T-helper 1 cell treated with Interleukin-12 subunit alpha and Interleukin-12 subunit beta and Interleukin-4 antibody, amounts not matched to agents 30 μg/mL and 1 μg/mL, for 36 hours (primary cell): ENCODE measurements around the gene ARL6IP5.

ENCODE experiments used
- H3K27ac Mint-ChIP-seq: one replicate; pipeline ENCODE4 v1.8.0; 2021; ENCODE audit warnings: mild to moderate bottlenecking, mixed read lengths
- H3K27me3 Mint-ChIP-seq: one replicate; pipeline ENCODE4 v1.8.0; 2021; ENCODE audit warnings: low read depth, mixed read lengths
- H3K36me3 Mint-ChIP-seq: one replicate; pipeline ENCODE4 v1.8.0; 2021; ENCODE audit warnings: low read depth, mixed read lengths
- H3K4me1 Mint-ChIP-seq: one replicate; pipeline ENCODE4 v1.8.0; 2021; ENCODE audit warnings: low read depth, mixed read lengths
- H3K4me3 Mint-ChIP-seq: one replicate; pipeline ENCODE4 v1.8.0; 2021; ENCODE audit warnings: mild to moderate bottlenecking, moderate library complexity, mixed read lengths
- H3K9me3 Mint-ChIP-seq: one replicate; pipeline ENCODE4 v1.8.0; 2021; ENCODE audit warnings: mixed read lengths

Gene ARL6IP5

DNA sequence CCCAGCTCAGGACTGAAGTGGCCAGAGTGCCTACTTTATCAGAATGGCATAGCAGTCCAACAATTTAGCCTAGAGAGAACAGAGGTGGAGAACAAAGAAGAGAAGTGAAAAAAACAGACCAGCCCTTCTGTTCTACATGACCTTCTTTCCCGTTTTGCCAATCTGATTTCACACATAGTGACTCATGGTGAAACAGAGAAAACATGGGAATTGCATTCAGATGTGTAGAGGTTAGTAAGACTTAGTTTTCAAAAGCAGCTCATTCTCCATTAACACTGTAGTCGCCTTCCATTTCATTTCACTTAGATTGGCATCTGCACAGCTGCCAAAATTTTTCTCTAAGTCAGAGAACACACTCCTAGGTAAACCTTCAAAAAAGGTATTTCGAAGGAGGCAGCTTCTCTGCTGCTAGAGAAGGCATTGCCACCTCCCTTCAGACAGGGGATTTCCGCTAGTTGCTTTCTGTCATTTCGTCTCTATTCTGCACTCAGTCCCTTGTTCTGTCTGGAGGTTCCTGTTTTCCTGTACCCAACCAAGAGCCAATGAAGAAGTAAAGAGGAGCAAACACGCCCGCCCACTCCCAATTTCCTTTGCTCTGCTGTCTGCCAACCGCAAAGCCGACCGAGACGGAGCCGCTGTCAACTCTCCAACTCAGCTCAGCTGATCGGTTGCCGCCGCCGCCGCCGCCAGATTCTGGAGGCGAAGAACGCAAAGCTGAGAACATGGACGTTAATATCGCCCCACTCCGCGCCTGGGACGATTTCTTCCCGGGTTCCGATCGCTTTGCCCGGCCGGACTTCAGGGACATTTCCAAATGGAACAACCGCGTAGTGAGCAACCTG is at the start of gene ARL6IP5:
ARL6IP5 (plus strand) TSS at position 612 of the 842 bp plus-strand sequence; CDS start at position 723, 111 bp downstream.
- Mint-ChIP-seq H3K9me3 (no peaks in the 10 kb centered on the region), H3K4me3 (peak within 1 kb of the TSS; percentile 99), H3K27ac (peak within 1 kb of the TSS; percentile 99), H3K36me3 (peaks cover 30% of the 10 kb centered on the region), H3K4me1 (peaks cover 50% of the 10 kb centered on the region), H3K27me3 (no peaks in the 10 kb centered on the region)

DNA sequence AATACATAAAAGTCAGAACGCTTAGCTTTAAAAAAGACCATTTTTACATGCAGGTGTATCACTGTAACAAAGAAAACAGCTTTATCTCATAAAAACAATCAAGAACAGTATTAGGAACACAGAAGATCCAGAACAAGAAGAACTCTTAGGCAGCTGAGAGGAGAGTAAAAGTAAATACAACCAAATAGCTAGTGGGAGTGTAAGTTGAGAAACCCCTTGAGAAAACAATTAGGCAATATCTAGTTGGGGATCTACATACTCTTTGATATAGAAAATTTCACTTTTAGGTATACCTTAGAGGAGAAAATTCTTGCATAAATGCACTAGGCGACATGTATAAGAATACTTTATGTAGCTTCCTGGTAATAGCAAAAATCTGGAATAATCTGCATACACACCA is 40.1 kb upstream of the ARL6IP5 start:
- H3K27ac Mint-ChIP-seq, result no peak overlapping the region
- H3K9me3 Mint-ChIP-seq, result no peaks in the 10 kb centered on the region
- no peak overlapping the region for H3K4me3 Mint-ChIP-seq
- H3K4me1 Mint-ChIP-seq, result peaks cover 27% of the 10 kb centered on the region
- no peaks in the 10 kb centered on the region for H3K27me3 Mint-ChIP-seq
- H3K36me3 Mint-ChIP-seq, result peaks cover 37% of the 10 kb centered on the region

DNA sequence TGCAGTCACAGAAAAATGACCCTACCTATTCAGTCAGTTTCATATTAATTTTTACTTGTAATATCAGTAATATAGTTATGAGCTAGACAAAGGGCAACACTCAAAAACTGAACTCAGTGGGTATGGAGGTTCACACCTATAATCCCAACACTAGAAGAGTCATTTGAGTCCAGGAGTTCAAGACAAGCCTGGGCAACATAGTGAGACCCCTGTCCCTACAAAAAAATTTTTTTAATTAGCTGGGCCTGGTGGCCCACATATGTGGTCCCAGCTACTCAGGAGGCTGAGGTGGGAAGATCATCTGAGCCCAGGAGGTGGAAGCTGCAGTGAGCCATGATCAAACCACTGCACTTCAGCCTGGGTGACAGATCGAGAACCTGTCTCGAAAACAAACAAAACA is 35.7 kb upstream of the ARL6IP5 start:
- Mint-ChIP-seq H3K27me3 (no peaks in the 10 kb centered on the region), H3K36me3 (peaks cover 35% of the 10 kb centered on the region), H3K4me3 (peak overlapping the region; percentile 48), H3K4me1 (peaks cover 47% of the 10 kb centered on the region), H3K9me3 (no peaks in the 10 kb centered on the region), H3K27ac (no peak overlapping the region)

- H3K27ac Mint-ChIP-seq, result peak within 1 kb of the TSS; percentile 95
- H3K36me3 Mint-ChIP-seq, result peaks cover 34% of the 10 kb centered on the region
- peaks cover 38% of the 10 kb centered on the region for H3K4me1 Mint-ChIP-seq
- peak within 1 kb of the TSS; percentile 95 for H3K4me3 Mint-ChIP-seq
- no peaks in the 10 kb centered on the region for H3K27me3 Mint-ChIP-seq
- no peaks in the 10 kb centered on the region for H3K9me3 Mint-ChIP-seq
Observed at GRCh38 chr3:69051756-69052471, 32.8 kb upstream of the ARL6IP5 start, which contains the start of gene TMF1. Gene TMF1, minus strand, starts transcription at chr3:69052333. Its CDS starts 247 bp downstream, at chr3:69052086.

DNA sequence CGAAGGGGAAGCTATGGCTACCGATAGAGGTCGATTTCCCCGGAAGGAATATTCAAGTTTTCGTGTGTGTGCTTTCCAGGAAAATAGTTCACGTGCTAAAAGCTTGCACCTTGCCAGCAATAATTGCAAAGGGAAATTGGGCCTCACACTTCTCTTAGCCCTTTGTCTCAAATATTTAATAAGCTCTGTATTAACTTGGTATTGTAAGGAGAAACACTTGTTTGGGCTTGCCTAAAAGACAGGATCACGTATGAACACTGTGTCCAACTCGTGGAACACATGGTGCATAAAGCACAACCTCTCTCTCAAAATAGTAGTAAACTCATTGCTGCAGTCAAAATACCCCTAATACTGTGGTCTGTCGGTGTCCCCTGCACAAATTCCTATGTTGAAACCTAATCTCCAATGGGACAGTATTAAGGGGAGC is 32.3 kb upstream of the ARL6IP5 start:
- H3K36me3 Mint-ChIP-seq, result peaks cover 36% of the 10 kb centered on the region
- peaks cover 37% of the 10 kb centered on the region for H3K4me1 Mint-ChIP-seq
- peak overlapping the region; percentile 95 for H3K4me3 Mint-ChIP-seq
- peak overlapping the region; percentile 95 for H3K27ac Mint-ChIP-seq
- H3K27me3 Mint-ChIP-seq, result no peaks in the 10 kb centered on the region
- no peaks in the 10 kb centered on the region for H3K9me3 Mint-ChIP-seq

DNA sequence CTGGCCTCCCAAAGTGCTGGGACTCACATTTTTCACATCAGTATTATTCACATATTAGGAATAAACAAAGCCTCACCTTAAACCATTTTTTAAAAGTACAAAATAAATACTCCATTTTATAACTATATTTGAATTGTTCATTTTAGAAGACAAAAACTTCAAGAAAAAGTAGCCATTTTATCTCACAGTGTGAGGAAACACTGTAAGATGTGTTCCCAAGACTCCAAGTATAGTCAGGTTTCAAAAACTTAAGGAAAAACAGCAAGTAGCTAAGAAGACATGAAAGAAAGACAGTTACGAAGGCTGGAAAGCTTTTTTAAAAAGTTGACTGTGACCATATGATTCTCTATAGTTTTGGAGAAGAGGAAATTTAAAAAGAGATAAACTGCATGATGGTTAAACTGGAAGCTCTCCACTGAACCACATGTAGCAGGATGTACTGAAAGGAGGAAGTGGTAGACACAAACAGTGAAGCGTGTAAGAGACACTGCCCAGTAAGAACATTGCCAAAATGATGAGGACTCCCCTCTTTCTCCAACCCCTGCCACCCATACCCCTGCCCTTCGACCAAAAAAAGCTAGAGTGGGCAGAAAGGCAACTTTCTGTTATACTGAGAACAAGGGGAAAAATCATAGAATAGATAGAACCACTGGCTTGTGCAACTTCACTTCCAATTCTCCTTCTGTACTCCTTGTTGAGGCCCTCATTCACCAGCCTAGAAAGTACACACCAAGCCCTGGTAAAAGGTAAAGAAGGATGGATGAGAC is 26.4 kb upstream of the ARL6IP5 start:
- Mint-ChIP-seq H3K9me3 (no peaks in the 10 kb centered on the region), H3K36me3 (peaks cover 57% of the 10 kb centered on the region), H3K27me3 (no peaks in the 10 kb centered on the region), H3K4me1 (peaks cover 38% of the 10 kb centered on the region), H3K27ac (peak overlapping the region; percentile 93), H3K4me3 (peak overlapping the region; percentile 35)

- no peaks in the 10 kb centered on the region for H3K27me3 Mint-ChIP-seq
- no peaks in the 10 kb centered on the region for H3K9me3 Mint-ChIP-seq
- peak overlapping the region; percentile 35 for H3K4me3 Mint-ChIP-seq
- peaks cover 44% of the 10 kb centered on the region for H3K4me1 Mint-ChIP-seq
- H3K27ac Mint-ChIP-seq, result peak overlapping the region; percentile 93
- H3K36me3 Mint-ChIP-seq, result peaks cover 57% of the 10 kb centered on the region
Observed at GRCh38 chr3:69058947-69059224, 25.9 kb upstream of the ARL6IP5 start.

GRCh38 chr3:69059688-69060087 is 25.0 kb upstream of the ARL6IP5 start:
- H3K27me3 Mint-ChIP-seq, result no peaks in the 10 kb centered on the region
- H3K9me3 Mint-ChIP-seq, result no peaks in the 10 kb centered on the region
- H3K27ac Mint-ChIP-seq, result peak overlapping the region; percentile 93
- H3K4me3 Mint-ChIP-seq, result no peak overlapping the region
- peaks cover 62% of the 10 kb centered on the region for H3K36me3 Mint-ChIP-seq
- H3K4me1 Mint-ChIP-seq, result peaks cover 52% of the 10 kb centered on the region

- Mint-ChIP-seq H3K4me1 (peaks cover 55% of the 10 kb centered on the region), H3K4me3 (peak overlapping the region; percentile 73), H3K36me3 (peaks cover 46% of the 10 kb centered on the region)
Observed at GRCh38 chr3:69063636-69064035, 21.1 kb upstream of the ARL6IP5 start.

GRCh38 chr3:69065318-69065964 is 19.3 kb upstream of the ARL6IP5 start:
- peak overlapping the region; percentile 66 for H3K4me3 Mint-ChIP-seq
- H3K27me3 Mint-ChIP-seq, result no peaks in the 10 kb centered on the region
- peak overlapping the region; percentile 76 for H3K27ac Mint-ChIP-seq

More at GRCh38 chr3:69063636-69064035, 21.1 kb upstream of the ARL6IP5 start:
- H3K27me3 Mint-ChIP-seq, result no peaks in the 10 kb centered on the region
- no peaks in the 10 kb centered on the region for H3K9me3 Mint-ChIP-seq
- H3K27ac Mint-ChIP-seq, result peak overlapping the region; percentile 88

GRCh38 chr3:69066121-69066520 is 18.6 kb upstream of the ARL6IP5 start:
- H3K27ac Mint-ChIP-seq, result peak overlapping the region; percentile 58
- no peaks in the 10 kb centered on the region for H3K9me3 Mint-ChIP-seq
- no peak overlapping the region for H3K4me3 Mint-ChIP-seq
- peaks cover 37% of the 10 kb centered on the region for H3K4me1 Mint-ChIP-seq
- no peaks in the 10 kb centered on the region for H3K27me3 Mint-ChIP-seq
- H3K36me3 Mint-ChIP-seq, result peaks cover 35% of the 10 kb centered on the region

More at GRCh38 chr3:69065318-69065964, 19.3 kb upstream of the ARL6IP5 start:
- Mint-ChIP-seq H3K36me3 (peaks cover 35% of the 10 kb centered on the region), H3K9me3 (no peaks in the 10 kb centered on the region), H3K4me1 (peaks cover 39% of the 10 kb centered on the region)

DNA sequence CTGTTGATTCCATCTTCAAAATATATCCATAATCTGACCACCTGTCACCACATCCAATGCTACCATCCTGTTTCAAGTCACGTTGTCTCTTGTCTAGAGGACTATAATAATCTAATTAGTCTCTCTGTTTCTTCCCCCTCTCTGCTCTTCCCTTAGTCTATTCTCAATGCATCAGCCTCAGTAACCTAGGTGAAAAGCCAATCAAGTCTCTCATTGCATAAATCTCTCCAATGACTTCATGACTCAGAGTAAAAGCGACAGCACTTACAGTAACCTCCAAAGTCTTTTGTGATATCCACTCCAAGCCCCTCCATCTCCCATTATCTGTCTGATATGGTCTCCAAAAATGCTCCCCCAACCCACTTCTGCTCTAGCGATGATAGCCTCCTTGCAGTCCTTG is 11.8 kb upstream of the ARL6IP5 start:
- Mint-ChIP-seq H3K27ac (peak overlapping the region; percentile 17), H3K4me3 (no peak overlapping the region), H3K9me3 (no peaks in the 10 kb centered on the region)

GRCh38 chr3:69079269-69080159 is 5.2 kb upstream of the ARL6IP5 start:
- H3K9me3 Mint-ChIP-seq, result no peaks in the 10 kb centered on the region
- peaks cover 17% of the 10 kb centered on the region for H3K36me3 Mint-ChIP-seq
- H3K27me3 Mint-ChIP-seq, result no peaks in the 10 kb centered on the region
- peak overlapping the region; percentile 29 for H3K27ac Mint-ChIP-seq
- peak overlapping the region; percentile 87 for H3K4me3 Mint-ChIP-seq
- H3K4me1 Mint-ChIP-seq, result peaks cover 57% of the 10 kb centered on the region

More for the DNA sequence above, 11.8 kb upstream of the ARL6IP5 start:
- Mint-ChIP-seq H3K36me3 (peaks cover 39% of the 10 kb centered on the region), H3K27me3 (no peaks in the 10 kb centered on the region), H3K4me1 (peaks cover 23% of the 10 kb centered on the region)
